HG03159 (cell line): ENCODE results near the gene GPR15.

Source experiments
- ATAC-seq: cut with Tn5 transposase; IDR thresholded peaks from one replicate; pipeline ENCODE4 v1.9.1; 2021; ENCODE audit warnings: mild to moderate bottlenecking, moderate library complexity; ENCODE audit not compliant: unreplicated experiment

GPR15 gene

DNA sequence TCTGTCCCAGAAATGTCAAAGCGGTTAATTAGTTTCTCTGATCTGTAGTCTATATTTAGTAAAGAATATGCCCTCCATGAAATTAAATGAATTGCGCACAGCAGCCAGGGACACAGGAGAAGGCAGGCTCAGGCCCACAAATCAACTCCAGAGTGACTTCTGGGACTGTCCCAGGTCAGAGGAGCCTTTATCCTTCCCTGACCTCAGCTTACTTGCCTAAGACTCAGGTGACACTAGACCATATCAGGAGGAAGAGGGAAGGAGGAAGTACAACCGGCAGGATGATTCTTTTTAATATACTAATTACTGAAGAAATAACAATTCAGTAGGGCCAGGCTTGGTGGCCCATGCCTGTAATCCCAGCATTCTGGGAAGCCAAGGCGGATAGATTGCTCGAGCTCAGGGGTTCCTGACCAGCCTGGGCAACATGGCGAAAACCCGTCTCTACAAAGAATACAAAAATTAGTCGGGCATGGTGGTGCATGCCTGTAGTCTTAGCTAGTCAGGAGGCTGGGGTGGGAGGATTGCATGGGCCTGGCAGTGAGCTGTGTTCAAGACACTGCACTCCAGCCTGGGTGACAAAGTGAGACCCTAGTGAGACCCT lies 1.8 kb upstream of the GPR15 start:
- ATAC-seq, result no peak

DNA sequence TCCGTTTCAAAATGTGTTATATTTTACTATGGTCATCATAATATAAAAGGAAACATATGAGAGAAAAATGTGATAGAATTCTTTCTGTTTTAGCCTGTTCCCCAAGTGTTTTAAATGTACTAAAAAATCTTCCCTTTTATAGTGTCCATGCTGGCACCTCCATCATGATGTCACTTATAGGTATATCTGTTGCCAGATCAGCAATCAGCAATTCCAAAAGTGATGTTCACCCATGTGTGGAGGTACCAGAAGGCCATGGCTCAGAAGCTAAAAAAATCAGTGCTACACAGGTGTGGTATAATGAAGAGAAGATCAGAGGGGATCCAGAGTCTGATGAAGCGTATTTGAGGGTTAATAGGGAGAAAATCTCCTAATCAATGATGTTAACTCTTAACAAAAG lies 1.1 kb upstream of the GPR15 start:
- ATAC-seq, result no peak

- ATAC-seq, result no peak
Observed at GRCh38 chr3:98532275-98532637, 478 bp downstream of the GPR15 start.

DNA sequence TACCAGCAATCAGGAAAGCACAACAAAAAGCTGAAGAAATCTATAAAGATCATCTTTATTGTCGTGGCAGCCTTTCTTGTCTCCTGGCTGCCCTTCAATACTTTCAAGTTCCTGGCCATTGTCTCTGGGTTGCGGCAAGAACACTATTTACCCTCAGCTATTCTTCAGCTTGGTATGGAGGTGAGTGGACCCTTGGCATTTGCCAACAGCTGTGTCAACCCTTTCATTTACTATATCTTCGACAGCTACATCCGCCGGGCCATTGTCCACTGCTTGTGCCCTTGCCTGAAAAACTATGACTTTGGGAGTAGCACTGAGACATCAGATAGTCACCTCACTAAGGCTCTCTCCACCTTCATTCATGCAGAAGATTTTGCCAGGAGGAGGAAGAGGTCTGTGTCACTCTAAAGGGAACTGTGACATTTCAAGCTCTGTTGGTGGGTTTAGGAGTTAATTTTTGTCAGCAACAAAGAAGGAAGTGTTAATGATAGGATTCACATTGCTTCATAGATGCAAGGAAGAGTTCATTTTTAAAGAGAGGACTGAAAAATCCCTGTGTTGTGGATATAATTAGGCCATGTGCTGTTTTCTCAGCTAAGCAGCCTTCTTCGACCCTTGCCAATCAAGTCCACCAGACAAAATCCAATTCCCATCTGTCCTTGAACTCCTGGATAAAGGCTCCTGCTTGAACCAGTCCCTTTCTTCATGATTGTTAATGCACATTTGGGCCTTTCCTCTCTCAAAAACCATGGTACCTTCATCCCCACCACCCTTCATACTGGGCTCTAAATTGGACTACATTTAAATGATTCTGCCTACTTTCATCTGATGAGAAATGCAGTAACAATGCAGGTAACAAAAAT lies 1.2 kb downstream of the GPR15 start:
- ATAC-seq, result no peak

DNA sequence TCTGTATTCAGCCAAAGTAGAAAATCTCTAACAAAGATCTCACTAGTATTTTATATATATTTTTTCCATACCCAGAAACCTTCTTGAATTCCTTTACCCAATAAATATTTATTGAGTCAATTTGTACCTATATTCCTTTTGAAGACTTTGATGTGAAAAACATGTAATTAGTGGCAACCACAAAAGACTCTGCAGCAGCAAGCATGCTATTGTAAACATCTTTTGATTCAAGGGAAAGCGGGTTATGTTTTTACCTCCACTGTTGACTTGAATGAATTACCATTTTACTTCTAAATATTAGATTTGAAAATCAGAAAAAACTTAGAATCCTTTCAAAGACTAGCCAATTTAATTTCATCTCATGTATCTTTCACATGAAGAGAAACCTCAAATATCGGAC lies 2.4 kb downstream of the GPR15 start:
- ATAC-seq, result no peak

DNA sequence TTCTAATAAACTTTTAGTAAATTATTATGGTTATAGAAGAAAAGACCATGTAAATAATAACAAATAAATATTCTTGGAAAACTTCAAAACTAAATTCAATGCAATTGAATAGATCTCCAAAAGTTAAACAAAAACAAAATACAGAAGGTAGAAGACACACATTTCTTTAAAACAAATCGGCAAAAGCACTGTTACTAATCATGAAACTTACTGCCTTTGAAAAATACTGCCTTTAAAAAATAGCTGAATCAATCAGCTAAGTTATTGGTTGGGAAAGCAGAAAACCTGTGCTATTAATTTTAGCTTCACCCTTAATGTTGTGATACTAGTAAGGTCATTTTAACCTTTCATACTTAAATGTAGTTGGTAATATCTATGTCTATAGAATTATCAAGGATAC lies 3.0 kb downstream of the GPR15 start:
- ATAC-seq, result no peak

DNA sequence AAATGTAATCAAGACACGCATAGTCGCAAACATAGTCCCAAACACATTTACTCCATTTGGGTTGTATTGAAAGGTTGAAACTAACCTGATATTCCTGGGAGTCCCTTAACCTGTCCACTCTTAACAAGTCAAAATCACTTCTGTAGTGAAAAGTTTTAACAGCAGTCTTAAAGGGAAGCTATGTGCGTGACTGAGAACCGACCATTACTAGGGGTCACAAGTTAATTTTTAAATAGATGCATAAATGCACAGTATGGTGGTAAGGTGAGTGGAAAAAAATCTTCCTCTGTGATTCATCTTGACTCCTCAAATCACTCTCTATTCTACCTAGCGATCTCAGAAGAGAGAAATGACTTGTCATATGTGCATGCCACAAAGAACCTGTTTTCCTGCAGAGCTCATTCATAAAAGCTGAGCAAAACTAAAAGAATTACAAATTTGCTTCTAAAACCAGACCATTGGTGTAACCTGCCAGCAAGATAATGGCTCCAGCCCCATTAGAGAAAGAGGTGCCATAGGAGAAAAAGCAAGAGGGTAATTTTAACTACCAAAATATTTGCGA lies 4.8 kb downstream of the GPR15 start:
- ATAC-seq, result peak; percentile 73

DNA sequence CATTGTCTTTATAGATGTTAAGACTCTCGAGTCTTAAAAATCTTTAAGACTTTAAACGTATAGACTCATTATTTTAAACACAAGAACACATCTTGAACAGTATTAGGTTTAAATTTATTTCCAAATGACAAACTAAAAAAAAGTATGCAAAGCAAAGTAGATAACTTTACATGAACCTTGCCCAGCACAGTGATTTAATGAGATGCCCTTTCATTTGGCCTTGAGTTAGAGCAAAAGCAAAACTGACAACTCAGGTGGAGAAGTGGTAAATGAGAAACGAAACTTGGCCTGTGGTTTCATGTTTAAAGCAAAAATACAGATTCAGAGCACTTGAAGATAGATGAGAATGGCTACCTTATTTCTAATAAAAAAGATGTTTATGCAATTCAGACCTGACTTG lies 8.6 kb downstream of the GPR15 start:
- peak; percentile 48 for ATAC-seq

GRCh38 chr3:98541695-98542094 lies 9.9 kb downstream of the GPR15 start:
- ATAC-seq, result no peak

- ATAC-seq, result no peak
Observed at GRCh38 chr3:98542623-98543022, 10.8 kb downstream of the GPR15 start.

DNA sequence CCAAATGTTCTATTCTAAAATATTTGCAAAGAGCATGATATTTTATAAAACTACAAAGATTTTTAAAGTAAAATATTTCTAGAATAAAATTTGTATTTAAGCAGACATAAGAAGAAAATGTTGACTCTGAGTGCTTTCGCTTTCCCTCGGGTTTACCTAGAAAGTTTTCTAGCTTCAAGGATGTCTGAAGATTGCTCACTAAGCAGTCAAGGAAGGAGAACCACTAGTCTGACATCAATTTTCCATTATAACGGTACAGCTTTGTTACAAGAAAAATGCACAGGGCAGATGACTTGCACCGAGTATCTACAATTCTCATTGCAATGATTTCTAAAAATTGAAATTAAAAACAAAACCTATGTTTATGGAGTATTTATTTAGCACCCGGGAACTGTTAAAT lies 14.2 kb downstream of the GPR15 start:
- ATAC-seq, result peak; percentile 54

- no peak for ATAC-seq
Observed at GRCh38 chr3:98548544-98548943, 16.8 kb downstream of the GPR15 start.

DNA sequence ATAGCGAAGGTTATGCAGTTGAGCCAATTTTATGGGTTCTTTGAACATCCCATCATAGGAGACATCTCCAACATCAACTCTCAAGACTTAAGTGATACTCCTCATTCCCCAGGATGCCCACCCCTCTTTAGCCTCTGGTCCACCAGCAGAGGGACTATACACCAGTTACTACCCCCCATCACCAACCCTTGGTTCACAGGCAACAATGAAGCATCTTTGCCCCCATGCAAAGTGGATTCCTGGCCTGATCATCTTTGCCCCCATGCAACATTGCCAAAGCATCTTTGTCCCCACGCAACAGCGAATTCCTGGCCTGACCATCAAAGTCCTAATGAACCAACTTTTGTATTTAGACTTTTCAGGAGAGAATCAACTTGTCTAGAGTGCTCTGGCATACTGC lies 19.1 kb downstream of the GPR15 start:
- ATAC-seq, result no peak

DNA sequence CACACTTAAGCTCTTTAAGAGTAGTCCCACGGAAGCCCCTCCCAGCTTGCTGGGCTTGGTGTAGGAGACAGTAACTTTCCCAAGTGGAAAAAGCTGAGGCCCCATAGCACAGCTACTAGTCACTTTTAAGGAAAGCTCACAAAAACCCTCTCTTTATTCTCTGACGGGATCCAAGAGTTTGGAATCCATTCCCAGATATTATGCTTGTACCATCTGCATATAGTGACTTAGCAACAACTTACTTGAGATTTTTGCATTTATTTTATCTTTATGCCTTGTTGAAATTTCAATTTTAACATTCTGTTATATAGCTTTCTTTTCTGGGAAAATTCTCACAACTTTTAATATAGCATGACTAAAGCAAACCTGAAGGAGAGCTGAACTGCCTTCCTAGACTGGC lies 19.5 kb downstream of the GPR15 start:
- ATAC-seq, result no peak

GRCh38 chr3:98551754-98552153 lies 20.0 kb downstream of the GPR15 start:
- no peak for ATAC-seq

DNA sequence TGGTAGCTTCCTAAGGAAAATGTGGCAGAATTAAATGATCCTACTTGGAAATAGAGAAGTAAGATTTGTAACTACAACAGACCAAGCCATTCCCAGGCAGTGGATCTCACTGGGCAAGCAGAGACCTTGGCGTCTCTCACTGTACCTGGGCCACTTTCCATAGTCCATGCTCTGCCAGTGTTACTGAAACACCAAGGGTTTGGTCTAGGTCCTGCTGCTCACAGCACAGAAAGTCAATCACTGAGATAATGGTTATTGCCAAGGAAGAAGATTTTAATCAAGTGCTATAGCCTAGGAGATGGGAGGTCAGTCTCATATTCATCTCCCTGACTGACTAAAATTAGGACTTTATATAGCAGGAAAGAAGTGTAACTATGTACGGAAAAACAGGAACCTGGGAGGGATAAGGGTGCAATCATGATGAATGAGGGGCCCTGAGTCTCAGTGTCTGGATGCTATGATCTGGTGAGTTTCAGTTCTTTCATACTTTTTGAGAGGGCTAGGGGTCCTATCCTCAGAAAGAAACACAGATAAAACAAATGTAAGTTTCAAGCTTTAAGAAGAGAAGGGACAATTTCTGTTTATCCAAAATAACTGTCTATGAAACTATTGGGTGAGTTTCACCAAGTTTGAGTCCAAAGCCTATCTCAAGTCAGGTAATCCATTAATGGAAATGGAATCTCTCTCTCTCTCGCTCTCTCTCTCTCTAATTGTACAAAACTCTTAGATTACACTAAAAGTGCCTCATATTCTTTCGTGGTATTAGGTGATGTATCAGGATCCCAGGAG lies 20.6 kb downstream of the GPR15 start:
- no peak for ATAC-seq

DNA sequence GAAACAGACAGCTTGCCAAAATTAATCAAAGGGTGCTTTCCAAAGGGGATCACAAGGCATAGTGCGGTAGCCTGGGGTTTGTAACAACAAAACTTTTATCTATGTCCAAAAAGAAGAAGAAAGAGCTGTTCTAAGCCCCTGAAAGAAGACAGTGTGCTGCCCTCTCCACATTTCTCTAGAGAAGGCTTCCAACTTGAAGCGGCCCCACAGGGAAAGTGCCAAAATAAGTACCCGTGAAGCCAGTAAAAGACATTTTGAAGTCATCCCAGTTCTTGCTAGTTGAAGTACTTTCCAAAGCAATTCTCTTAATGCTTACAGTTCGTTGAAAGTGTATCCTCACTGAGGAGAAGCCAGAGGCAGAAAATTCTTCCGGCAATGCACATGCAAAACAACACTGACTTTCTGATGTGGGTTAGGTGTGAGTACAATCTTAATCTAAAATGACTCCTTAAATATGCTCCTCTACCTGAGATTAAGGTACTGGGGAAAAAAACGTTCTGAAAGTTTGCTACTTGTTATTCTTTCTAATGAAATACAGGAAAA lies 21.3 kb downstream of the GPR15 start:
- ATAC-seq, result no peak

DNA sequence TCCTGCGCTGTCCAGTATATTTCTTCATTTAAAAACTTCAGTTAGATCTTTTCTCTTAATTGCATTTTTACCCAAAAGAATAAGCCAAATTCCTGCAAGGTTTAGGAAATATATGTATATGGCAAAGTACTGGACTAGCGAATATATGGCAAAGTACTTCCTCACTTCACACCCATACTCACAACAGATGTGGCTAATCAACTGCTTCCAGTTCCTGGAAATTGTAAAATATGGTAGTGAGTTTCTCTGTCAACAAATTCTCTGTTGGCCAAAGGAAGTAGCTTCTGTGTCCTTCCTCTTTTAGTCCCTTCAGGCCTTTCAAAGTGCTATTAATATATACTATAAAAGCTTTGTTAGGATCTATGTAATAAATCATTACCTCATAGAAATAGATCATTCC lies 22.0 kb downstream of the GPR15 start:
- no peak for ATAC-seq

DNA sequence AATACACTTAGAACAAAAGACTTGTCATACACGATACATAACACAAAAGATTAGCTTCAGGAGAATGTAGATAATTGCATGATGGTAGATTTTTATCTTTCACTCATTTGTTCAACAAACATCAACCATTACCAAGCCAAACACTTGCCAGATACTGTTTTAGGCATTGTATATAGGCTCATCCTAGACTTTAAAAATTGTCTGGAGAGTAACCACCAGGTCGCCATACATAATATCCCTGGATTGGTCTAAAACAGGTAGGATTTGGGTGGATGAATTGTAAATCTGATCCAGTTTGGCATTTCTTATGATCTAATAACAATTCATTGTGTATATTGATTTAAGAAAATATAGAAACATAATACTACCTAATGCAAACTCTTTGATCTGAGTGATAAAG lies 22.8 kb downstream of the GPR15 start:
- no peak for ATAC-seq

GRCh38 chr3:98555025-98555379 lies 23.2 kb downstream of the GPR15 start:
- no peak for ATAC-seq
